ENCODE measurements around the gene RANBP3L. TPM values are rescaled to one million over a fixed set of nuclear protein-coding genes. Genes with fewer than 3 reads are reported as not detected.

Gene RANBP3L
- total and polyA plus RNA-seq, 2 of the 4 experiments (the other 2 are of a cell fraction), result not detected

GRCh38 chr5:36297653-36298052 is 4.0 kb downstream of the RANBP3L start:
- Histone ChIP-seq H2BK5ac (ENCODE audit: low read depth, low read length, poor library complexity, severe bottlenecking) (no peak overlapping the region), H4K20me1 (ENCODE audit: insufficient read depth, low read length) (no peaks in the 10 kb centered on the region), H4K5ac (ENCODE audit: low read depth, low read length) (no peak overlapping the region), H2AK9ac (replicated peaks; ENCODE audit: low read depth, low read length, poor library complexity) (no peak overlapping the region), H3K56ac (ENCODE audit: extremely low read depth, insufficient read depth, low read length) (no peak overlapping the region), H3K18ac (ENCODE audit: low read depth, low read length) (no peak overlapping the region), H3K27me3 (ENCODE audit: control insufficient read depth, insufficient read depth, low read length) (peaks cover 5% of the 10 kb centered on the region), H2BK120ac (ENCODE audit: low read depth, low read length) (no peak overlapping the region), H3K4me3 (ENCODE audit: insufficient read depth, low read depth, low read length) (no peak overlapping the region), H3K27ac (ENCODE audit: insufficient read depth, low read length) (no peak overlapping the region), H3K9me1 (ENCODE audit: insufficient read depth, low read length) (no peaks in the 10 kb centered on the region), H3K4ac (ENCODE audit: low read depth, low read length) (no peak overlapping the region), H2BK20ac (ENCODE audit: low read depth, low read length) (no peak overlapping the region), H3K79me1 (ENCODE audit: low read depth in 1 of 2, low read length in 2 of 2) (no peaks in the 10 kb centered on the region), H3K9me3 (ENCODE audit: control insufficient read depth, insufficient read depth, low read length) (no peaks in the 10 kb centered on the region), H2BK15ac (ENCODE audit: low read depth, low read length) (no peak overlapping the region), H3K36me3 (ENCODE audit: control insufficient read depth, insufficient read depth, low read length) (no peaks in the 10 kb centered on the region), H3K9ac (ENCODE audit: low read depth, low read length) (no peak overlapping the region), H4K8ac (ENCODE audit: low read depth in 2 of 2, low read length in 2 of 2) (no peak overlapping the region), H3K4me2 (ENCODE audit: low read depth, low read length) (no peak overlapping the region), H4K91ac (ENCODE audit: insufficient read depth, low read depth, low read length) (no peak overlapping the region), H2AFZ (replicated peaks; ENCODE audit: low read length, poor library complexity) (no peak overlapping the region), H2AK5ac (ENCODE audit: low read depth, low read length) (no peak overlapping the region), H3K4me1 (ENCODE audit: control insufficient read depth, insufficient read depth, low read length) (peaks cover 8% of the 10 kb centered on the region), H3K14ac (replicated peaks; ENCODE audit: low read depth, low read length) (no peak overlapping the region), H3K23ac (ENCODE audit: low read depth, low read length) (no peak overlapping the region)
- in situ Hi-C loops (cut with MboI; ENCODE audit: low sequenced_read_pairs) (no loop called here), intact Hi-C loops (cut with micrococcal nuclease) (no loop called here), dilution Hi-C loops (cut with HindIII; ENCODE audit: low sequenced_read_pairs, unreplicated experiment) (no loop called here)
- DNase-seq (no peak), ATAC-seq (ENCODE audit: low read depth) (no peak)
- ChIA-PET POLR2A (ENCODE audit: unreplicated experiment) (no interaction called here), CTCF (no interaction called here)
- TF ChIP-seq MAFK (IDR thresholded peaks at IDR 0.05; ENCODE audit: low read depth, low read length), result peak; percentile 56
- no peak for TF ChIP-seq BHLHE40 (IDR thresholded peaks at IDR 0.05; ENCODE audit: low read depth, low read length)
- WGBS, 2 experiments (ENCODE audit: extremely low coverage in 2 of 2, insufficient read length in 1 of 2), result no CpG with 5 or more reads among the region's 3 CpGs
- BruUV-seq (replicated peaks), result no TSS peak

All from IMR-90 (cell line).